H9 (cell line): Measurements from ENCODE around the gene LETM1. TPM values are rescaled to one million over a fixed set of nuclear protein-coding genes. Genes with fewer than 3 reads are reported as not detected.

Experiments
- DNase-seq: peaks from one replicate; pipeline ENCODE4 v3.0.0-alpha.2; 2017
- H2AFZ ChIP-seq: one replicate; pipeline ENCODE4 v1.6.1; 2013; ENCODE audit warnings: mild to moderate bottlenecking, low read length, control low read depth, moderate library complexity
- H2AK5ac ChIP-seq: 2 replicates; pipeline ENCODE4 v1.6.1; 2013; ENCODE audit warnings: low read length, control low read depth, mixed read lengths; ENCODE audit not compliant: insufficient read length
- H2BK120ac ChIP-seq: one replicate; pipeline ENCODE4 v1.6.1; 2013; ENCODE audit warnings: low read depth, mild to moderate bottlenecking, low read length, control low read depth, inconsistent platforms; ENCODE audit not compliant: poor library complexity, severe bottlenecking
- H2BK12ac ChIP-seq: 2 replicates; pipeline ENCODE4 v1.6.1; 2013; ENCODE audit warnings: low read length, control low read depth, mixed read lengths, low read depth; ENCODE audit not compliant: insufficient read length
- H2BK15ac ChIP-seq: 2 replicates; pipeline ENCODE4 v1.6.1; 2013; ENCODE audit warnings: low read depth, low read length, control low read depth
- H2BK20ac ChIP-seq: one replicate; pipeline ENCODE4 v1.6.1; 2013; ENCODE audit warnings: low read depth, mild to moderate bottlenecking, low read length, control low read depth, inconsistent platforms; ENCODE audit not compliant: poor library complexity, severe bottlenecking
- H2BK5ac ChIP-seq: 2 replicates; pipeline ENCODE4 v1.6.1; 2013; ENCODE audit warnings: low read length, control low read depth, mixed read lengths; ENCODE audit not compliant: insufficient read length
- H3K14ac ChIP-seq: 2 replicates; pipeline ENCODE4 v1.6.1; 2013; ENCODE audit warnings: low read length, control low read depth; ENCODE audit not compliant: insufficient read depth
- H3K18ac ChIP-seq: 2 replicates; pipeline ENCODE4 v1.6.1; 2013; ENCODE audit warnings: low read depth, mild to moderate bottlenecking, mixed read lengths, low read length, control low read depth; ENCODE audit not compliant: insufficient read length
- H3K23ac ChIP-seq: 2 replicates; pipeline ENCODE4 v1.6.1; 2013; ENCODE audit warnings: low read length, control low read depth, mixed read lengths, low read depth; ENCODE audit not compliant: insufficient read length
- H3K23me2 ChIP-seq: 2 replicates; pipeline ENCODE4 v1.6.1; 2013; ENCODE audit warnings: low read depth, mild to moderate bottlenecking, mixed read lengths, low read length, control low read depth; ENCODE audit not compliant: insufficient read length, poor library complexity, severe bottlenecking
- H3K27ac ChIP-seq: 2 replicates; pipeline ENCODE4 v1.5.1; 2013; ENCODE audit warnings: low read length, control low read depth, mixed read lengths, low read depth; ENCODE audit not compliant: insufficient read length
- H3K27me3 ChIP-seq: 2 replicates; pipeline ENCODE4 v1.6.1; 2013; ENCODE audit warnings: low read length, control low read depth, inconsistent platforms; ENCODE audit not compliant: insufficient read depth
- H3K4ac ChIP-seq: 2 replicates; pipeline ENCODE4 v1.6.1; 2013; ENCODE audit warnings: low read depth, mild to moderate bottlenecking, control low read depth, inconsistent platforms, low read length, moderate library complexity
- H3K4me1 ChIP-seq: 2 replicates; pipeline ENCODE4 v1.6.1; 2013; ENCODE audit warnings: low read length, control low read depth, inconsistent platforms; ENCODE audit not compliant: insufficient read depth
- H3K4me2 ChIP-seq: 2 replicates; pipeline ENCODE4 v1.6.1; 2013; ENCODE audit warnings: low read length, control low read depth, mixed read lengths; ENCODE audit not compliant: insufficient read length, insufficient read depth
- H3K56ac ChIP-seq: 2 replicates; pipeline ENCODE4 v1.6.1; 2013; ENCODE audit warnings: low read depth, mild to moderate bottlenecking, mixed read lengths, low read length, control low read depth; ENCODE audit not compliant: insufficient read length
- H3K79me1 ChIP-seq: 2 replicates; pipeline ENCODE4 v1.6.1; 2013; ENCODE audit warnings: low read depth, mild to moderate bottlenecking, moderate library complexity, low read length, control low read depth, inconsistent platforms; ENCODE audit not compliant: insufficient read depth, poor library complexity, severe bottlenecking
- H3K79me2 ChIP-seq: 2 replicates; pipeline ENCODE4 v1.6.1; 2013; ENCODE audit warnings: low read length, control low read depth, inconsistent platforms; ENCODE audit not compliant: insufficient read depth
- H3K9ac ChIP-seq: 2 replicates; pipeline ENCODE4 v1.6.1; 2013; ENCODE audit warnings: low read length, control low read depth, mixed read lengths; ENCODE audit not compliant: insufficient read length; ENCODE audit errors: extremely low read depth
- H3K9me3 ChIP-seq: one replicate; pipeline ENCODE4 v1.6.1; 2013; ENCODE audit warnings: low read depth, low read length, inconsistent platforms; ENCODE audit not compliant: control insufficient read depth
- H3T11ph ChIP-seq: one replicate; pipeline ENCODE4 v1.6.1; 2013; ENCODE audit warnings: mild to moderate bottlenecking, low read length, control low read depth, inconsistent platforms
- H4K20me1 ChIP-seq: one replicate; pipeline ENCODE4 v1.6.1; 2013; ENCODE audit not compliant: control insufficient read depth, insufficient read length, insufficient read depth
- H4K5ac ChIP-seq: 2 replicates; pipeline ENCODE4 v1.6.1; 2013; ENCODE audit warnings: low read depth, mild to moderate bottlenecking, mixed read lengths, low read length, control low read depth; ENCODE audit not compliant: insufficient read length
- H4K8ac ChIP-seq: replicated peaks from 2 replicates; pipeline ENCODE4 v1.6.1; 2013; ENCODE audit warnings: low read length, control low read depth, mixed read lengths, low read depth; ENCODE audit not compliant: insufficient read length
- H4K91ac ChIP-seq: 2 replicates; pipeline ENCODE4 v1.6.1; 2013; ENCODE audit warnings: low read depth, mild to moderate bottlenecking, moderate library complexity, mixed read lengths, low read length, control low read depth; ENCODE audit not compliant: insufficient read length
- H3K27ac Mint-ChIP-seq, 3 experiments: 2 replicates in 2 of 3; 3 replicates in 1 of 3; pipeline ENCODE4 v1.8.0; 2020 to 2021; ENCODE audit warnings: mixed read lengths in 3 of 3, mild to moderate bottlenecking in 1 of 3, moderate library complexity in 1 of 3
- H3K27me3 Mint-ChIP-seq: 2 replicates; pipeline ENCODE4 v1.8.0; 2021; ENCODE audit warnings: low read depth, mild to moderate bottlenecking, moderate library complexity, mixed read lengths
- H3K36me3 Mint-ChIP-seq, 3 experiments: 2 replicates in 2 of 3; 3 replicates in 1 of 3; pipeline ENCODE4 v1.8.0; 2020 to 2021; ENCODE audit warnings: low read depth in 3 of 3, mixed read lengths in 3 of 3; ENCODE audit not compliant: insufficient read depth in 1 of 3
- H3K4me1 Mint-ChIP-seq, 2 experiments: 2 replicates each; pipeline ENCODE4 v1.8.0; 2020; ENCODE audit warnings: mixed read lengths in 2 of 2
- H3K4me3 Mint-ChIP-seq, 2 experiments: 2 replicates in 1 of 2; 3 replicates in 1 of 2; pipeline ENCODE4 v1.8.0; 2020 to 2021; ENCODE audit warnings: mild to moderate bottlenecking in 2 of 2, mixed read lengths in 2 of 2, moderate library complexity in 1 of 2
- H3K9me3 Mint-ChIP-seq, 2 experiments: 2 replicates in 1 of 2; 3 replicates in 1 of 2; pipeline ENCODE4 v1.8.0; 2020; ENCODE audit warnings: mild to moderate bottlenecking in 2 of 2, mixed read lengths in 2 of 2, moderate library complexity in 1 of 2
- CTCF ChIP-seq: fragments of 200-600 bp; sonication (generic); conservative IDR thresholded peaks from 3 replicates; pipeline ENCODE4 v1.8.0; 2021; ENCODE audit warnings: antibody characterized with exemption, mild to moderate bottlenecking
- WGBS: extraction: QIAGEN DNeasy Blood & Tissue Kit; methylation state at CpG from one replicate; pipeline ENCODE4 v1.1.7; 2013; ENCODE audit warnings: missing lambda C conversion rate, low lambda C conversion rate, mixed read lengths; ENCODE audit not compliant: insufficient read length; ENCODE audit errors: extremely low coverage; 5-methylcytosine and 5-hydroxymethylcytosine counted together
- total RNA-seq: library from RNA; stranded (reverse); gene quantifications from 2 replicates; pipeline ENCODE4 v1.2.1, GENCODE V29; 2021

Gene LETM1
- total RNA-seq, 1 experiment from 2014 or later: 43.4 TPM

- Mint-ChIP-seq H3K4me3 (no peak overlapping the region), H3K27ac (no peak overlapping the region), H3K36me3 (no peaks in the 10 kb centered on the region), H3K27me3 (peaks cover 15% of the 10 kb centered on the region), H3K9me3 (no peaks in the 10 kb centered on the region), H3K4me1 (peaks cover 15 to 30% of the 10 kb centered on the region in 2 experiments)
- Histone ChIP-seq H2AFZ (no peak overlapping the region), H3K14ac (no peak overlapping the region), H2BK120ac (no peak overlapping the region), H3K4me1 (no peaks in the 10 kb centered on the region; the same call in 1 of the 2 replicates), H3K4ac (no peak overlapping the region), H3K23me2 (peaks cover 3% of the 10 kb centered on the region), H4K5ac (no peak overlapping the region), H3K4me2 (no peak overlapping the region), H3K79me2 (no peaks in the 10 kb centered on the region), H3K27ac (no peak overlapping the region), H4K91ac (no peak overlapping the region), H3K9me3 (no peaks in the 10 kb centered on the region), H2BK5ac (no peak overlapping the region), H2AK5ac (no peak overlapping the region), H4K8ac (no peak overlapping the region), H3K9ac (no peak overlapping the region), H3K56ac (no peak overlapping the region), H2BK15ac (no peak overlapping the region), H3K18ac (no peak overlapping the region), H3T11ph (no peak overlapping the region), H2BK12ac (no peak overlapping the region), H3K27me3 (no peaks in the 10 kb centered on the region), H3K23ac (no peak overlapping the region), H4K20me1 (no peaks in the 10 kb centered on the region), H2BK20ac (no peak overlapping the region), H3K79me1 (no peaks in the 10 kb centered on the region)
- DNase-seq: no peak
- no CpG with 5 or more reads among the region's 6 CpGs for WGBS
- no peak for TF ChIP-seq CTCF
Observed at GRCh38 chr4:1769692-1770091, 86.3 kb downstream of the LETM1 start.
